Panc1 (cell line): ENCODE results near the gene MRPS23. TPM values are rescaled to one million over a fixed set of nuclear protein-coding genes. Genes with fewer than 3 reads are reported as not detected.

Source experiments
- ATAC-seq: fragments of 200-7000 bp; cut with Tn5 transposase; 2 replicates; pipeline ENCODE4 v1.9.1; 2020; ENCODE audit warnings: mild to moderate bottlenecking, moderate library complexity
- BruUV-seq: library from RNA; stranded (reverse); fragments of 400-500 nt; replicated peaks from 2 replicates; lab custom pipeline; 2021; lab: Mats Ljungman, UMichigan
- CTCF ChIA-PET: fragments of 300-600 bp; sonication (Branson Sonifier 250); formaldehyde crosslinking; loops from one replicate; lab custom pipeline; 2022; ENCODE audit warnings: antibody characterized with exemption; lab: Charles Lee
- POLR2A ChIA-PET: fragments of 300-600 bp; sonication (Branson Sonifier 250); formaldehyde crosslinking; loops from one replicate; lab custom pipeline; 2022; ENCODE audit warnings: antibody characterized with exemption; lab: Charles Lee
- DNase-seq: peaks from one replicate; pipeline ENCODE4 v3.0.0-alpha.2; 2010; ENCODE audit warnings: low read depth, low spot score
- H3K27ac ChIP-seq: 2 replicates; pipeline ENCODE4 v1.5.1; 2011; ENCODE audit warnings: mild to moderate bottlenecking, low read length, inconsistent platforms
- H3K27me3 ChIP-seq: fragments of 200-500 bp; sonication (Bioruptor generic); 2 replicates; pipeline ENCODE4 v1.6.0; 2014; ENCODE audit warnings: low read length, inconsistent platforms; ENCODE audit not compliant: control insufficient read depth, insufficient read depth
- H3K36me3 ChIP-seq: fragments of 200-500 bp; sonication (Bioruptor generic); 2 replicates; pipeline ENCODE4 v1.5.1; 2014; ENCODE audit warnings: inconsistent platforms, mild to moderate bottlenecking, low read length, moderate library complexity; ENCODE audit not compliant: control insufficient read depth, insufficient read depth
- H3K4me1 ChIP-seq: 2 replicates; pipeline ENCODE4 v1.5.1; 2011; ENCODE audit warnings: inconsistent platforms, mild to moderate bottlenecking, low read length, moderate library complexity; ENCODE audit not compliant: control insufficient read depth, insufficient read depth
- H3K4me3 ChIP-seq, 2 experiments: 2 replicates each; pipeline ENCODE4 v1.5.1; 2011 to 2012; ENCODE audit warnings: low read depth in 2 of 2, low read length in 2 of 2, mild to moderate bottlenecking in 2 of 2, inconsistent platforms in 1 of 2, moderate library complexity in 1 of 2
- H3K9me3 ChIP-seq: fragments of 200-500 bp; sonication (Bioruptor generic); 2 replicates; pipeline ENCODE4 v1.5.1; 2014; ENCODE audit warnings: low read depth, mild to moderate bottlenecking, inconsistent platforms, low read length, moderate library complexity; ENCODE audit not compliant: control insufficient read depth, insufficient read depth
- POLR2AphosphoS5 ChIP-seq: IDR thresholded peaks from 2 replicates; pipeline ENCODE4 v1.6.1; 2012; ENCODE audit warnings: mild to moderate bottlenecking, low read depth, low read length, moderate library complexity
- SIN3A ChIP-seq: IDR thresholded peaks from 2 replicates; pipeline ENCODE4 v1.6.1; 2012; ENCODE audit warnings: low read depth, mild to moderate bottlenecking, low read length, moderate library complexity, borderline replicate concordance; ENCODE audit not compliant: insufficient read depth
- TCF7L2 ChIP-seq: IDR thresholded peaks from 2 replicates; pipeline ENCODE4 v1.6.1; 2011; ENCODE audit warnings: mild to moderate bottlenecking, low read depth, low read length, inconsistent platforms
- in situ Hi-C: cut with HindIII; loops from 2 replicates; pipeline ENCODE4 v1.10.0; 2016; ENCODE audit warnings: low sequenced_read_pairs, low pct_unique_long_range_greater_than_20kb
- intact Hi-C: fragments of 100-400 bp; cut with micrococcal nuclease; formaldehyde crosslinking; loops from one replicate; pipeline ENCODE4 v1.10.0; 2022; ENCODE audit not compliant: unreplicated experiment
- total RNA-seq: library from RNA; stranded (reverse); gene quantifications from one replicate; pipeline ENCODE4 v1.2.1, GENCODE V29; 2021; ENCODE audit not compliant: unreplicated experiment
- TF ChIP-seq, protein P1 (sequence below): fragments of 450-650 bp; IDR thresholded peaks from 2 replicates; pipeline ENCODE4 v1.5.1; 2017; ENCODE audit warnings: mild to moderate bottlenecking
- TF ChIP-seq, protein P2 (sequence below), 2 experiments: IDR thresholded peaks; 2 replicates each; pipeline ENCODE4 v1.6.1; 2011 to 2012; ENCODE audit warnings: low read depth in 2 of 2, control low read depth in 1 of 2, low read length in 1 of 2, mild to moderate bottlenecking in 1 of 2, moderate library complexity in 1 of 2; ENCODE audit not compliant: insufficient read depth in 1 of 2

MRPS23 gene
- total RNA-seq, 1 experiment from 2014 or later, result 85.4 TPM

DNA sequence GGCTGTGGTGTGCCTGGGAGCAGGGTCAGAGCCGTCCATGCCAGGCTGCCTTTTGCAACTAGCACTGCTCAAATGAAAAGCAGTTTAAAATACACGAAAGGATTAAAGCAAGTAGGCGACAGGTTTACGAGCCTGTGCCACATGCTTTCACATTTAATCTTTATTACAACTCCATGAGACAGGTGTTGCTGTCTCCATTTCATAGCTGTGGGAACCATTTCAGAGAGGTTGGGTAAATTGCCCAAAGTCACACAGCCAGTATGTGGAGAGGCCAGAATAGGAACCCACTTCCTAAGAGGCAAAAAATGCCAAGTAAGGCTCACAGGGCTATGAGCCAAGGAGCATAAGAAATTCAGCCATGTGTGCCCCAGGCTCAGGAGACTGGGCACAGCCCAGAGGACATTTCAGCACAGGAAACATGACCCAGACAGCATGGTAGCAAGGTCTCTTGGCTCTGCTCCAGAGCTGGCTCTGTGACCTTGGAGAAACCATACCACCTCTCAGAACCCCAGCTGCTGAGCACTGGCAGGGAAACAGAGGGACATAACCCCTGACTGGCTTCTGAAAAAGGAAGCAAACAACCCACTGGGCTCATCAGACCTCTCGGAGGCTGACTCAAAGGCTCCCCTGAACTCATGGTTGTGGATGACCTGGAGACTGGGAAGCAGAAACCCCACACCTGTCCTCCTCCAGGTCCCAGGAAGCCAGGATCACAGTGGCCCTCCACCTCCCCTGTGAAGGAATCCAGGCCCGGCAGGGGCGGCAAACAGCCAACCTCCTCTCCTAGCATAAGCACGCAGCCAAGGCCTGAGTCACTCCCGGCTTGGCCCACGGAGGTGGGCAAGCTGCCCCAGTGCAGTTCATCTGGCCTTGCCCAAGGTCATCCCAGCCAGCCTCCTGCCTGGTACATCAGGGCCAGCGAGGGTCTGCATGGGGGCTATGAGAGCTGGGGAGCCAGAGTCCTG is 40.3 kb upstream of the MRPS23 start:
- DNase-seq, result no peak
- ATAC-seq, result peak; percentile 72
- ChIA-PET POLR2A (interaction anchor here (0.5 kb wide), 1 partner anchor 103 kb away, joined by 4 read pairs; no protein-coding TSS in a partner anchor), CTCF (interaction anchor here (0.6 to 0.9 kb wide), 4 partner anchors 14 to 71 kb away, joined by 3 to 5 read pairs (median 4); no protein-coding TSS in a partner anchor)
- no peaks in the 10 kb centered on the region for H3K9me3 ChIP-seq
- H3K36me3 ChIP-seq, result no peaks in the 10 kb centered on the region
- in situ Hi-C loops, result no loop called here
- TF ChIP-seq SIN3A (no peak), POLR2AphosphoS5 (peak; percentile 59), TCF7L2 (peak; percentile 46; the same call in 1 of the 2 replicates)
- TF ChIP-seq, protein P1, sequence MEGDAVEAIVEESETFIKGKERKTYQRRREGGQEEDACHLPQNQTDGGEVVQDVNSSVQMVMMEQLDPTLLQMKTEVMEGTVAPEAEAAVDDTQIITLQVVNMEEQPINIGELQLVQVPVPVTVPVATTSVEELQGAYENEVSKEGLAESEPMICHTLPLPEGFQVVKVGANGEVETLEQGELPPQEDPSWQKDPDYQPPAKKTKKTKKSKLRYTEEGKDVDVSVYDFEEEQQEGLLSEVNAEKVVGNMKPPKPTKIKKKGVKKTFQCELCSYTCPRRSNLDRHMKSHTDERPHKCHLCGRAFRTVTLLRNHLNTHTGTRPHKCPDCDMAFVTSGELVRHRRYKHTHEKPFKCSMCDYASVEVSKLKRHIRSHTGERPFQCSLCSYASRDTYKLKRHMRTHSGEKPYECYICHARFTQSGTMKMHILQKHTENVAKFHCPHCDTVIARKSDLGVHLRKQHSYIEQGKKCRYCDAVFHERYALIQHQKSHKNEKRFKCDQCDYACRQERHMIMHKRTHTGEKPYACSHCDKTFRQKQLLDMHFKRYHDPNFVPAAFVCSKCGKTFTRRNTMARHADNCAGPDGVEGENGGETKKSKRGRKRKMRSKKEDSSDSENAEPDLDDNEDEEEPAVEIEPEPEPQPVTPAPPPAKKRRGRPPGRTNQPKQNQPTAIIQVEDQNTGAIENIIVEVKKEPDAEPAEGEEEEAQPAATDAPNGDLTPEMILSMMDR, result no peak
- TF ChIP-seq, protein P2, sequence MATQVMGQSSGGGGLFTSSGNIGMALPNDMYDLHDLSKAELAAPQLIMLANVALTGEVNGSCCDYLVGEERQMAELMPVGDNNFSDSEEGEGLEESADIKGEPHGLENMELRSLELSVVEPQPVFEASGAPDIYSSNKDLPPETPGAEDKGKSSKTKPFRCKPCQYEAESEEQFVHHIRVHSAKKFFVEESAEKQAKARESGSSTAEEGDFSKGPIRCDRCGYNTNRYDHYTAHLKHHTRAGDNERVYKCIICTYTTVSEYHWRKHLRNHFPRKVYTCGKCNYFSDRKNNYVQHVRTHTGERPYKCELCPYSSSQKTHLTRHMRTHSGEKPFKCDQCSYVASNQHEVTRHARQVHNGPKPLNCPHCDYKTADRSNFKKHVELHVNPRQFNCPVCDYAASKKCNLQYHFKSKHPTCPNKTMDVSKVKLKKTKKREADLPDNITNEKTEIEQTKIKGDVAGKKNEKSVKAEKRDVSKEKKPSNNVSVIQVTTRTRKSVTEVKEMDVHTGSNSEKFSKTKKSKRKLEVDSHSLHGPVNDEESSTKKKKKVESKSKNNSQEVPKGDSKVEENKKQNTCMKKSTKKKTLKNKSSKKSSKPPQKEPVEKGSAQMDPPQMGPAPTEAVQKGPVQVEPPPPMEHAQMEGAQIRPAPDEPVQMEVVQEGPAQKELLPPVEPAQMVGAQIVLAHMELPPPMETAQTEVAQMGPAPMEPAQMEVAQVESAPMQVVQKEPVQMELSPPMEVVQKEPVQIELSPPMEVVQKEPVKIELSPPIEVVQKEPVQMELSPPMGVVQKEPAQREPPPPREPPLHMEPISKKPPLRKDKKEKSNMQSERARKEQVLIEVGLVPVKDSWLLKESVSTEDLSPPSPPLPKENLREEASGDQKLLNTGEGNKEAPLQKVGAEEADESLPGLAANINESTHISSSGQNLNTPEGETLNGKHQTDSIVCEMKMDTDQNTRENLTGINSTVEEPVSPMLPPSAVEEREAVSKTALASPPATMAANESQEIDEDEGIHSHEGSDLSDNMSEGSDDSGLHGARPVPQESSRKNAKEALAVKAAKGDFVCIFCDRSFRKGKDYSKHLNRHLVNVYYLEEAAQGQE (IDR thresholded peaks at IDR 0.05; ENCODE audit: insufficient read depth in 1 of 2, low read depth in 2 of 2, low read length in 1 of 2), result no peak
- intact Hi-C loops, result loop anchor here (10.0 kb wide), 1 partner anchor 55 kb away; no protein-coding TSS in a partner anchor
- no TSS peak for BruUV-seq
- H3K27me3 ChIP-seq, result no peaks in the 10 kb centered on the region
- H3K27ac ChIP-seq, result peak overlapping the region; percentile 94
- peaks cover 63% of the 10 kb centered on the region for H3K4me1 ChIP-seq
- no peak overlapping the region for H3K4me3 ChIP-seq

DNA sequence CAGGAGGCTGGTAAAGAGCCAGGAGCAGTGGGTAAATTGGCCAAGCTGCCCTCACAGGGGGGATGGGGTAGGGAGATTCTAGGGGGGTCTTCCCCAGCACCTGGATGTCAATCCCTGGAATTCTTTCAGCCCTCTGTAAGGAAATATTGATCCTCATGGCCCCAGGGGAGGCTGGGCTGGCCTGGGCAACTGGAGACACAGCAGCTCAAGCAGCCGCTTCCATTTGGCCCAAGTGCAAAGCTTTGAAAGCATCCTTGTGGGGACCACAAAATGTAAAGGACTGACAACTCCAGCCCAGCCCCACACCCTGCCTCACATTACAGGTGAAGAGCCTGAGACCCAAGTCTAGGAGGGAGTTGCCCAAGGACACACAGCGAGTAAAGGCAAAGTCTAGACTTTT is 39.4 kb upstream of the MRPS23 start:
- in situ Hi-C loops (no loop called here), intact Hi-C loops (no loop called here)
- Histone ChIP-seq H3K27ac (peak overlapping the region; percentile 94), H3K9me3 (no peaks in the 10 kb centered on the region), H3K4me3 (no peak overlapping the region), H3K36me3 (no peaks in the 10 kb centered on the region), H3K4me1 (peaks cover 54% of the 10 kb centered on the region), H3K27me3 (no peaks in the 10 kb centered on the region)
- ChIA-PET CTCF (no interaction called here), POLR2A (no interaction called here)
- no TSS peak for BruUV-seq
- no peak for ATAC-seq
- no peak for DNase-seq
- TF ChIP-seq, protein P1, result no peak
- TF ChIP-seq TCF7L2 (no peak), POLR2AphosphoS5 (no peak), SIN3A (no peak)
- TF ChIP-seq, protein P2 (IDR thresholded peaks at IDR 0.05; ENCODE audit: insufficient read depth in 1 of 2, low read depth in 2 of 2, low read length in 1 of 2), result no peak
